Measurements from ENCODE around the gene L1TD1.

GRCh38 chr1:62180639-62181038, 14.0 kb upstream of the L1TD1 start:
- TF ChIP-seq CTCF (IDR thresholded peaks at IDR 0.05) = no peak
- TF ChIP-seq POLR2A (IDR thresholded peaks at IDR 0.05) = no peak
